GM18499 (cell line): ENCODE results near the gene FRAT1.
"Not testable (repeated sequence)": the region's sequence is repeated elsewhere in the genome, so short reads cannot be mapped to it uniquely, and the experiment has no call there.

Experiments used
- ATAC-seq: cut with Tn5 transposase; IDR thresholded peaks from one replicate; pipeline ENCODE4 v1.9.1; 2021; ENCODE audit warnings: moderate number of reproducible peaks; ENCODE audit not compliant: insufficient read depth, unreplicated experiment

Gene FRAT1

GRCh38 chr10:97334370-97335175 lies 15.5 kb downstream of the FRAT1 start, which contains the start of gene FRAT2:
FRAT2 (minus strand) TSS chr10:97334729; CDS start chr10:97334572, 157 bp downstream.
- no peak for ATAC-seq

GRCh38 chr10:97335188-97335619 lies 16.1 kb downstream of the FRAT1 start:
- no peak for ATAC-seq

GRCh38 chr10:97336006-97336405 lies 16.9 kb downstream of the FRAT1 start:
- no peak for ATAC-seq

GRCh38 chr10:97336446-97336845 lies 17.4 kb downstream of the FRAT1 start:
- ATAC-seq, result no peak

GRCh38 chr10:97336942-97337831 lies 18.1 kb downstream of the FRAT1 start:
- no peak for ATAC-seq

- ATAC-seq, result no peak
These were observed 19.0 kb downstream of the FRAT1 start for GRCh38 chr10:97338041-97338440.

GRCh38 chr10:97341416-97341815 lies 22.3 kb downstream of the FRAT1 start:
- ATAC-seq, result no peak

- ATAC-seq, result not testable (repeated sequence)
These were observed 24.6 kb downstream of the FRAT1 start for GRCh38 chr10:97343664-97344063.

- no peak for ATAC-seq
These were observed 28.2 kb downstream of the FRAT1 start for GRCh38 chr10:97347317-97347716.

GRCh38 chr10:97349752-97350513 lies 30.9 kb downstream of the FRAT1 start:
- no peak for ATAC-seq

GRCh38 chr10:97353945-97354344 lies 34.9 kb downstream of the FRAT1 start:
- no peak for ATAC-seq

- no peak for ATAC-seq
These were observed 36.5 kb downstream of the FRAT1 start for GRCh38 chr10:97355571-97355975.

GRCh38 chr10:97356318-97356914 lies 37.3 kb downstream of the FRAT1 start:
- ATAC-seq, result no peak

- no peak for ATAC-seq
These were observed 37.8 kb downstream of the FRAT1 start for GRCh38 chr10:97356918-97357317.

- no peak for ATAC-seq
These were observed 39.3 kb downstream of the FRAT1 start for GRCh38 chr10:97358349-97358748.

GRCh38 chr10:97358781-97359180 lies 39.7 kb downstream of the FRAT1 start:
- no peak for ATAC-seq

GRCh38 chr10:97360705-97361536 lies 41.9 kb downstream of the FRAT1 start:
- ATAC-seq, result no peak

GRCh38 chr10:97361537-97361901 lies 42.4 kb downstream of the FRAT1 start:
- ATAC-seq, result no peak

- ATAC-seq, result no peak
These were observed 43.4 kb downstream of the FRAT1 start for GRCh38 chr10:97362310-97363033.
